Activated T-helper 1 cell treated with anti-CD3 and anti-CD28 coated beads, Interleukin-2, amount 50 U/mL, for 16 hours (primary cell): ENCODE data around the gene AKR7A2.

ENCODE experiments used
- DNase-seq, 2 donors: peaks; one replicate each; pipeline ENCODE4 v3.0.0-alpha.2; 2020; ENCODE audit warnings: low read depth in 1 of 2, low spot score in 1 of 2

AKR7A2 gene

DNA sequence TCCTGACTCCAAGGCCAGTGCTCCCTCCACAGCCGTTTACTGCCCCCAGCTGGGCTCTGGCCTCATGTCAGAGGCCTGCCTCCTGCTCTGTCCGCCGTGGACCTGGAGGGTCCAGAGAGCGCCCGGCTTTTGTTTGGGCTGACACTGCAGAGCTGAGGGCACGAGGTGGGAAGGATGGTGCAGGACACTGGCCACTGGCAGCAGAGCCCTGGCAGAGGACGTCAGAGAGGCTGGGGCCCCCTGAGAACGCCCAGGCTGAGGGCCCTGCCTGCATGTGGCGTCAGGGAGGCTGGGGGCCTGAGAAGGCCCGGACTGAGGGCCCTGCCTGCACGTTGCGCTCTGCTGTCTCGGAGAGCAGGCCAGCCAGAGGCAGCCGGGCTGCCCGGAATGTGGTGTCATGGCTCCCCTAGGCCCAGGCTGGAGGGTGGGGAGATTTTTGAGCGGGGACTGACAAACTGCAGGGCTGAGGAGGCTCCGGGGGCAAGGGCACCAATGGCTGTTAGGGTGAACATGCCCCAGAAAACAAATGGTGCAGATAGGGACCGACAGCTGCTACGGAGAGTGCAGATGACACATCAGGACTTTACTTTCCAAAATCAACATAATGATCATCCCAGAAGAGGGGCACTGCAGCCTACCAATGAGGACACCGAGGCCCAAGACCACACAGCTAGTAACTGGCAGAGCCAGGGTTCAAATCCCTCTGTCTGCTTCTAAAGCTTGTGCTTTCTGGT lies 31.8 kb upstream of the AKR7A2 start:
- no peak for DNase-seq

DNA sequence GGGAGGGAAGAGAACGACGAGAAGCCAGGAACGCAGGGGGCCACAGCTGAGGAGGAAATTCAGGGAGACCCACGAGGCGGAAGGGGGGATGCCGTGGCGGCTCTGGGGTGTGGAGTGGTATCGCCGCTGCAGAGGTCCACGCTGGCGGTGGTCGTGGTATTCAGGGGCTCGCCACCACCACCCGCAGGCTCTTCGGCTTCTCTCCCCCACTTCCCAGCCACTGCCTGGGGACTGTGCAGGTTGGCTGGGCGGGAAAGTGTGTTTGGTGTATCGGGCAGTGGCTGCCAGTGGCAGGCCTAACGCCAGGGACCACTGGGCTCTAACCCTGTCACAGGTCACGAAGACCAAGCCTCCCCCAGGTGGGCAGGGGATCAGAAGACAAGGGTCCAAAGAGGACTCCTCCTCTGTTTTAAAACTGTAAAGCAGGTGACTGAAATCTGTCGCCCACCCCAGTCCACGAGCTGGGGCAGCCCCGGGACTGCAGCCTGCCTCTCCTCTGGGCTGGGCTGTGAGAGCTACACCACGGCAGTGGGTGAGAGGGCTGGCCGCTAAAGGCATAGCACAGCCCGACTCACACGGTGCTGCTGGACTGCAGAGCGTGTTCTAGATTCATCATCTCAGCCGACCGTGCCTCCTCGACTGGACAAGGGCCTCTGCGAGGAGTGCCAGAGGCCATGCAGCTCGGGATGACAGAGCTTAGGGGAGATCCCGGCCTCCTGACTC lies 31.1 kb upstream of the AKR7A2 start:
- no peak for DNase-seq

GRCh38 chr1:19342062-19342750 lies 30.3 kb upstream of the AKR7A2 start:
- no peak for DNase-seq

GRCh38 chr1:19341201-19342061 lies 29.5 kb upstream of the AKR7A2 start:
- peak; percentile 54 to 58 for DNase-seq

GRCh38 chr1:19340387-19340937 lies 28.5 kb upstream of the AKR7A2 start:
- no peak for DNase-seq

- DNase-seq, result no peak
These were observed 27.4 kb upstream of the AKR7A2 start for GRCh38 chr1:19339214-19339861.

DNA sequence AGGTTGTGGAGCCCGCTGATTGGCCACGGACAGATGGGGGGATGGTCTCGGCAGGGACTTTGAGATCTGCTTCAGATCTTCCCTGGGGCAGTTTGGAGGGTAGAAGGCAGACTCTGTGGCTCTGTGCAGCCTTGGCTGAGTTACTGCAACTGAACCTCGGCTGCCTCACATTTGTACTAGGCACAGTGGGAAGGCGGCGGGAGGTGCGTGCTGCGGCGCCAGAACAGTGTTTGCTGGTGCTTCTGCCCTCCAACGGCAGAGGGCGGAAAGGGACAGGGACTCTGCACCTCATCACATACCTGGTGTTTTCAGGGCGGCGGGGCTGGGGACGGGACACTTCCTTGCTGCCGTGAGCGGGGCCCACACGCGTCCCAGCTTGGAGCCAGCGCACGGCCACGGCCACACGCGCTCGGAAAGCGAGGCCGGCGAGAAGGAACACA lies 26.4 kb upstream of the AKR7A2 start:
- DNase-seq, result no peak

GRCh38 chr1:19337289-19337688 lies 25.3 kb upstream of the AKR7A2 start:
- no peak for DNase-seq

- DNase-seq, result peak in 1 of 2 donors; percentile 15
These were observed 24.6 kb upstream of the AKR7A2 start for GRCh38 chr1:19336543-19336942.

- DNase-seq, result no peak
These were observed 21.8 kb upstream of the AKR7A2 start for GRCh38 chr1:19333587-19334354.

DNA sequence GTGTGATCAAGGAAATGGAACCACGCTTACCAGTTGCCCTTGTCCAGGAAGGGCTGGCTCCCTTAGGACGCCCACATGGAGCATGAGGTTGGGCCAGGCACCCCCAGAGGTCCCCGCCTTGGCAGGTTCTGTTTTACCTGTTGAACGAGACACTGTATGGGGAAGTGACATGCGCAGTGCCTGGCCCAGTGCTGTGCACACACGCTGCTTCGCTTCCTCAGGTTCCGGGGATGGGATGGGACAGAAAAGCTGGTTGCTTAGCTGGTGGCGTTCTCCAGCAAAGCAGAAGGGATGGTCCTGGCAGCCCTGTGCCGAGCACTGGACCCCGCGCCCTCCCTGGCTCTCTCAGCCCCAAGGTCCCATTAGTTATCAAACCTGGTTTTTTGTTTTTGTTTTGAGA lies 20.9 kb upstream of the AKR7A2 start:
- no peak for DNase-seq

GRCh38 chr1:19331262-19331878 lies 19.4 kb upstream of the AKR7A2 start:
- no peak for DNase-seq

DNA sequence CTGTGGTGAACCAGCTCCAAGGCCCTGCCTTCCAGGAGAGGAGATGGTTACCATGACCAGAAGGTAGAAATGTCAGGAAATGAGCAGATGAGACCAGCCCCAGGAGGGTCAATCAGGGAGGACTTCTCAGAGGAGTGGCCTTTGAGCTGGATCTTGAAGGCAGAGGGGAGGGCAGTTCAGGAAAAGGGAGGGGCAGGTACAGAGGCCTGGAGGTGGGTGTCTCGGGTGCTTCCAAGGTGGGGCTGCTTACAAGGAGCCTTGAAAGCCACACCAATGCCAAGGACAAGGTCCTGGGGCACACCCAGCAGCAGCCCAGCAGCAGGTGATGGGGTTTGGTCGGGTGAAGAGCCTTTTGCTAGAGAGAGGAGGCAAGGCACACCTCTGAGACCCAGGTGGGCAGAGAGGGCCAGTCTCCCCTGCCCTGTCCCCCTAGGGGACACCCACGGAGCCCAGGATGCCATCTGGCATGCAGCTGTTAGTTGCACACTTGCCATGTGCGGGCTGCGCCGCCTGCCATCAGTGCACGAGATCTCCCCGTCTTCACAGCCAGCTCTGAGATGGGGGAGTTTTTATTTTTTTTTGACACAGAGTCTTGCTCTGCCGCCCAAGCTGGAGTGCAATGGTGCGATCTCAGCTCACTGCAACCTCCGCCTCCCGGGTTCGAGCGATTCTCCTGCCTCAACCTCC lies 18.6 kb upstream of the AKR7A2 start:
- DNase-seq, result no peak

- no peak for DNase-seq
These were observed 17.7 kb upstream of the AKR7A2 start for GRCh38 chr1:19329611-19330010.

GRCh38 chr1:19329188-19329587 lies 17.2 kb upstream of the AKR7A2 start:
- DNase-seq, result no peak

DNA sequence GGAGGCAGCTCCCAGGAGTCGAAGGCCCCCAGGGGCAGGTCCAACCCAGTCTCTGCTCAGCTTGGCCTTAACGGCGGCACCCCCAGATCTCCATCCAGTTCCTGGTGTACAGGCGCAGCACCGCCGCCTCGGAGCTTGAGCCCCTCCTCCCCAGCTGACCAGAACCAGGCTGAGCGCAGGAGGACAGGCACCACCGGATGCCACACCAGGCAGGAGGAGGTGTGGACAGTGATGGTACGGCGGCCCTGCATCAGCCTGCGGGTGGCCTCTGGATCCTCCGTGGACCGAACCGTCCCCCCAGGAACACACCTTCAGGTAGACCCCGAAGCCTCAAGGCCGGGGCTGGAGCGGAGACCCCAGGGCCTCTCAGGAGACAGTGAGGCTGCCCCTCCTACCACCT lies 16.5 kb upstream of the AKR7A2 start:
- no peak for DNase-seq

GRCh38 chr1:19327736-19328135 lies 15.8 kb upstream of the AKR7A2 start:
- DNase-seq, result no peak

GRCh38 chr1:19327301-19327700 lies 15.4 kb upstream of the AKR7A2 start:
- DNase-seq, result no peak

GRCh38 chr1:19326748-19327065 lies 14.8 kb upstream of the AKR7A2 start:
- no peak for DNase-seq
